Calu3 (cell line): ENCODE data around the gene REELD1. TPM values are rescaled to one million over a fixed set of nuclear protein-coding genes. Genes with fewer than 3 reads are reported as not detected.

Experiments
- BruUV-seq: library from RNA; stranded (reverse); fragments of 400-500 nt; replicated peaks from 2 replicates; lab custom pipeline; 2021; lab: Mats Ljungman, UMichigan
- CTCF ChIA-PET: fragments of 300-600 bp; sonication (Branson Sonifier 250); formaldehyde crosslinking; loops from one replicate; lab custom pipeline; 2022; ENCODE audit warnings: antibody characterized with exemption; lab: Charles Lee
- DNase-seq: peaks from one replicate; pipeline ENCODE4 v3.0.0; 2022
- H3K27ac Mint-ChIP-seq: one replicate; pipeline ENCODE4 v1.8.0; 2022; ENCODE audit warnings: mixed read lengths; ENCODE audit not compliant: unreplicated experiment
- H3K27me3 Mint-ChIP-seq: one replicate; pipeline ENCODE4 v1.8.0; 2022; ENCODE audit warnings: mixed read lengths; ENCODE audit not compliant: unreplicated experiment
- H3K36me3 Mint-ChIP-seq: one replicate; pipeline ENCODE4 v1.8.0; 2022; ENCODE audit warnings: mild to moderate bottlenecking, moderate library complexity, mixed read lengths; ENCODE audit not compliant: insufficient read depth, unreplicated experiment
- H3K4me1 Mint-ChIP-seq: one replicate; pipeline ENCODE4 v1.8.0; 2022; ENCODE audit warnings: mild to moderate bottlenecking, low read depth, mixed read lengths; ENCODE audit not compliant: unreplicated experiment
- H3K4me3 Mint-ChIP-seq: one replicate; pipeline ENCODE4 v1.8.0; 2022; ENCODE audit warnings: mild to moderate bottlenecking, low read depth, moderate library complexity, mixed read lengths; ENCODE audit not compliant: unreplicated experiment
- H3K9me3 Mint-ChIP-seq: one replicate; pipeline ENCODE4 v1.8.0; 2022; ENCODE audit warnings: low read depth, mixed read lengths; ENCODE audit not compliant: unreplicated experiment
- CTCF ChIP-seq: fragments of 200-600 bp; IDR thresholded peaks from one replicate; pipeline ENCODE4 v1.8.0; 2022; ENCODE audit warnings: antibody characterized with exemption; ENCODE audit not compliant: unreplicated experiment
- intact Hi-C: fragments of 100-400 bp; cut with micrococcal nuclease; formaldehyde crosslinking; loops from one replicate; pipeline ENCODE4 v1.10.0; 2022; ENCODE audit not compliant: unreplicated experiment
- total RNA-seq: library from RNA; stranded (reverse); gene quantifications from 2 replicates; pipeline ENCODE4 v1.2.3, GENCODE V29; 2022

REELD1 gene
- total RNA-seq, 1 experiment from 2014 or later, result not detected

GRCh38 chr4:146182443-146182842 is 31.9 kb upstream of the REELD1 start:
- Mint-ChIP-seq H3K27me3 (no peaks in the 10 kb centered on the region), H3K27ac (no peak overlapping the region), H3K4me1 (no peaks in the 10 kb centered on the region), H3K9me3 (no peaks in the 10 kb centered on the region), H3K4me3 (no peak overlapping the region), H3K36me3 (no peaks in the 10 kb centered on the region)
- DNase-seq, result no peak
- no peak for TF ChIP-seq CTCF
- CTCF ChIA-PET, result no interaction called here
- intact Hi-C loops, result no loop called here
- BruUV-seq, result no TSS peak

GRCh38 chr4:146183209-146183608 is 31.1 kb upstream of the REELD1 start:
- Mint-ChIP-seq H3K36me3 (no peaks in the 10 kb centered on the region), H3K4me3 (no peak overlapping the region), H3K27ac (no peak overlapping the region), H3K9me3 (no peaks in the 10 kb centered on the region), H3K27me3 (no peaks in the 10 kb centered on the region), H3K4me1 (no peaks in the 10 kb centered on the region)
- intact Hi-C loops, result no loop called here
- CTCF ChIA-PET, result no interaction called here
- TF ChIP-seq CTCF, result no peak
- no peak for DNase-seq
- no TSS peak for BruUV-seq

GRCh38 chr4:146186041-146186440 is 28.3 kb upstream of the REELD1 start:
- no TSS peak for BruUV-seq
- intact Hi-C loops, result no loop called here
- no peak overlapping the region for H3K27ac Mint-ChIP-seq
- H3K36me3 Mint-ChIP-seq, result no peaks in the 10 kb centered on the region
- CTCF ChIA-PET, result no interaction called here
- no peak for DNase-seq
- no peak overlapping the region for H3K4me3 Mint-ChIP-seq
- no peaks in the 10 kb centered on the region for H3K27me3 Mint-ChIP-seq
- no peak for TF ChIP-seq CTCF
- no peaks in the 10 kb centered on the region for H3K9me3 Mint-ChIP-seq
- no peaks in the 10 kb centered on the region for H3K4me1 Mint-ChIP-seq

- BruUV-seq, result no TSS peak
- Mint-ChIP-seq H3K4me3 (no peak overlapping the region), H3K27me3 (no peaks in the 10 kb centered on the region), H3K27ac (no peak overlapping the region), H3K36me3 (no peaks in the 10 kb centered on the region), H3K9me3 (no peaks in the 10 kb centered on the region), H3K4me1 (no peaks in the 10 kb centered on the region)
- DNase-seq, result no peak
- intact Hi-C loops, result no loop called here
- TF ChIP-seq CTCF, result no peak
- CTCF ChIA-PET, result no interaction called here
These were observed 27.7 kb upstream of the REELD1 start for GRCh38 chr4:146186596-146186995.
